Measurements from ENCODE around the gene TAS2R30. TPM values are rescaled to one million over a fixed set of nuclear protein-coding genes. Genes with fewer than 3 reads are reported as not detected.

The TAS2R30 gene
- total and polyA plus RNA-seq, 9 of the 15 experiments (the other 6 are each of a cell fraction or from before 2014, with no cell fraction given) = 0.11 to 4.0 (median 0.99) TPM; not detected in 3

DNA sequence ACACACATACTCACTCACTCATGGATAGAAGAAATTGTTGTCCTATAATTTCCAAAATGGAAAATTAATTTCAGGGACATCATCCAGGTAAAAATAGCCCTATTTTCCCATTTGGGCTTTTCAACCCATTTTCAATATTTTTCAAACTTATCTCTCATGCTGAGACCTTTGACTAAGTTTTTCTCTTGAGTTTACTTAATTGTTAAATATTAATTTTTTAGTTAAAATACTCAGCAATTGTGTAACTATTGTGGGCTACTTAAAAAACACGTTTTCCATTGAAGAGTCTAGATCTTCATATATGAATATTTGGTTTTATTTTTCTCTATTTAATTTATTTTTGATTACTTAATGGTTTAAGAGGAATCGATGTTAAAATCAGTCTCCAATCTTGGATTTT lies 28.2 kb downstream of the TAS2R30 start (continued):
- no peak for TF ChIP-seq PBX2 (CRISPR knock-in tag; IDR thresholded peaks at IDR 0.05; ENCODE audit: low read depth)
- TF ChIP-seq PBX2 (tag; conservative IDR thresholded peaks at IDR 0.05; ENCODE audit: low read depth) = no peak
- no peak for TF ChIP-seq RBM15 (IDR thresholded peaks at IDR 0.05; ENCODE audit: insufficient read depth, low read length)
- no peak for TF ChIP-seq ZNF232 (CRISPR knock-in tag; IDR thresholded peaks at IDR 0.05)
- TF ChIP-seq MCM5 (IDR thresholded peaks at IDR 0.05; ENCODE audit: low read depth) = no peak
- no peak for TF ChIP-seq ZNF780A (CRISPR knock-in tag; IDR thresholded peaks at IDR 0.05)
- TF ChIP-seq NCOR1 (IDR thresholded peaks at IDR 0.05) = no peak
- TF ChIP-seq SNIP1 (IDR thresholded peaks at IDR 0.05; ENCODE audit: low read depth) = no peak
- no peak for TF ChIP-seq SAP30 (IDR thresholded peaks at IDR 0.05; ENCODE audit: borderline replicate concordance, insufficient read depth, low read depth, low read length, poor library complexity, severe bottlenecking)
- TF ChIP-seq ZSCAN29 (IDR thresholded peaks at IDR 0.05) = no peak
- no peak for TF ChIP-seq ARID2 (IDR thresholded peaks at IDR 0.05)

DNA sequence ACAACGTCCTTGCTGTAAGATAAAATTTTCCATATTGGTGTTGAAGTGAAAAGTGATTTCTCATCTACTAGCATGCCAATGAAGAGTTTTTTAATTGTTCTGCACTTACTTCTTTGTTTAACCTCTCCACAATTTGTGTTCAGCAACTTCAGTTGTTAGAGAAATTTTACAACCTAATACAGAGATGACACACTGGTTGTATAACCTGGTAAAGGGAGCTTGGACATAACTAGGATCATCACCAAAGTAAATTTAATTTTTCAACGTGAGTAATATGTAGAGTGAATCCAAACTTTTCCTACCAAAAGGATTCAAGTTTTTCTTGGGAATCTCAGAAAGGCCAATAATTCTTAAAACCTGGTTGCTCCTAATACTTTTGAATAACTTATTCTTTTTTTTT lies 28.9 kb downstream of the TAS2R30 start:
- Histone ChIP-seq H3K4me2 (ENCODE audit: insufficient read depth, low read length) (no peak overlapping the region), H3K9me3 (replicated peaks; ENCODE audit: control insufficient read depth, insufficient read depth, low read depth, low read length) (no peaks in the 10 kb centered on the region), H3K4me1 (replicated peaks in 1 of 2; ENCODE audit: control insufficient read depth in 2 of 2, insufficient read depth in 2 of 2, low read length in 2 of 2) (no peaks in the 10 kb centered on the region), H4K20me1 (replicated peaks; ENCODE audit: control insufficient read depth, insufficient read depth, low read length) (no peaks in the 10 kb centered on the region), H3K9me1 (ENCODE audit: control insufficient read depth, insufficient read depth, low read length) (no peaks in the 10 kb centered on the region), H2AFZ (ENCODE audit: low read depth, low read length) (no peak overlapping the region), H3K79me2 (ENCODE audit: control insufficient read depth, insufficient read depth, low read length) (peaks cover 36% of the 10 kb centered on the region), H3K27ac (ENCODE audit: extremely low read depth, low read depth, low read length) (no peak overlapping the region), H3K9ac (ENCODE audit: insufficient read depth in 1 of 2, low read depth in 2 of 2, low read length in 2 of 2) (no peak overlapping the region), H3K27me3 (ENCODE audit: control insufficient read depth in 2 of 2, insufficient read depth in 2 of 2, low read length in 2 of 2) (no peaks in the 10 kb centered on the region), H3K36me3 (ENCODE audit: control insufficient read depth, insufficient read depth, low read length) (no peaks in the 10 kb centered on the region), H3K4me3 (no peak overlapping the region)
- 42% methylated on average over 2 of the region's 2 CpGs for WGBS (ENCODE audit: insufficient coverage, low coverage, missing lambda C conversion rate)
- no TSS peak for BruUV-seq (replicated peaks)
- ATAC-seq (no peak), DNase-seq (ENCODE audit: extremely low read depth in 1 of 4, low spot score in 3 of 4) (no peak), FAIRE-seq (no peak)
- intact Hi-C loops (cut with micrococcal nuclease) (no loop called here), in situ Hi-C loops (cut with MboI) (no loop called here)
- CTCF ChIA-PET (ENCODE audit: low intra/inter-chr PET ratio) = no interaction called here
- POLR2A ChIA-PET = no interaction called here
- TF ChIP-seq, protein P1, sequence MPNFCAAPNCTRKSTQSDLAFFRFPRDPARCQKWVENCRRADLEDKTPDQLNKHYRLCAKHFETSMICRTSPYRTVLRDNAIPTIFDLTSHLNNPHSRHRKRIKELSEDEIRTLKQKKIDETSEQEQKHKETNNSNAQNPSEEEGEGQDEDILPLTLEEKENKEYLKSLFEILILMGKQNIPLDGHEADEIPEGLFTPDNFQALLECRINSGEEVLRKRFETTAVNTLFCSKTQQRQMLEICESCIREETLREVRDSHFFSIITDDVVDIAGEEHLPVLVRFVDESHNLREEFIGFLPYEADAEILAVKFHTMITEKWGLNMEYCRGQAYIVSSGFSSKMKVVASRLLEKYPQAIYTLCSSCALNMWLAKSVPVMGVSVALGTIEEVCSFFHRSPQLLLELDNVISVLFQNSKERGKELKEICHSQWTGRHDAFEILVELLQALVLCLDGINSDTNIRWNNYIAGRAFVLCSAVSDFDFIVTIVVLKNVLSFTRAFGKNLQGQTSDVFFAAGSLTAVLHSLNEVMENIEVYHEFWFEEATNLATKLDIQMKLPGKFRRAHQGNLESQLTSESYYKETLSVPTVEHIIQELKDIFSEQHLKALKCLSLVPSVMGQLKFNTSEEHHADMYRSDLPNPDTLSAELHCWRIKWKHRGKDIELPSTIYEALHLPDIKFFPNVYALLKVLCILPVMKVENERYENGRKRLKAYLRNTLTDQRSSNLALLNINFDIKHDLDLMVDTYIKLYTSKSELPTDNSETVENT (CRISPR knock-in tag; IDR thresholded peaks at IDR 0.05) = no peak
- TF ChIP-seq ZNF232 (CRISPR knock-in tag; IDR thresholded peaks at IDR 0.05) (no peak), ERF (CRISPR knock-in tag; IDR thresholded peaks at IDR 0.05) (no peak), SMARCE1 (IDR thresholded peaks at IDR 0.05) (no peak), ZNF780A (CRISPR knock-in tag; IDR thresholded peaks at IDR 0.05) (no peak)
- TF ChIP-seq, protein P2, sequence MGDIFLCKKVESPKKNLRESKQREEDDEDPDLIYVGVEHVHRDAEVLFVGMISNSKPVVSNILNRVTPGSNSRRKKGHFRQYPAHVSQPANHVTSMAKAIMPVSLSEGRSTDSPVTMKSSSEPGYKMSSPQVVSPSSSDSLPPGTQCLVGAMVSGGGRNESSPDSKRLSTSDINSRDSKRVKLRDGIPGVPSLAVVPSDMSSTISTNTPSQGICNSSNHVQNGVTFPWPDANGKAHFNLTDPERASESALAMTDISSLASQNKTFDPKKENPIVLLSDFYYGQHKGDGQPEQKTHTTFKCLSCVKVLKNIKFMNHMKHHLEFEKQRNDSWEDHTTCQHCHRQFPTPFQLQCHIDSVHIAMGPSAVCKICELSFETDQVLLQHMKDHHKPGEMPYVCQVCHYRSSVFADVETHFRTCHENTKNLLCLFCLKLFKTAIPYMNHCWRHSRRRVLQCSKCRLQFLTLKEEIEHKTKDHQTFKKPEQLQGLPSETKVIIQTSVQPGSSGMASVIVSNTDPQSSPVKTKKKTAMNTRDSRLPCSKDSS (IDR thresholded peaks at IDR 0.05; ENCODE audit: low read depth, partially characterized antibody) = no peak
